ENCODE data around the gene FOXN3. TPM values are rescaled to one million over a fixed set of nuclear protein-coding genes. Genes with fewer than 3 reads are reported as not detected.

FOXN3 gene
- total RNA-seq, 4 donors from 2014 or later, result 118 to 211 (median 167) TPM

- intact Hi-C loops (cut with DNase I; ENCODE audit: low total_unique reads), result no loop called here
- DNase-seq (ENCODE audit: low spot score in 2 of 2), result no peak
- no peak overlapping the region for H3K4me3 ChIP-seq (ENCODE audit: low read depth, poor library complexity, severe bottlenecking)
- no peak for TF ChIP-seq POLR2A (IDR thresholded peaks at IDR 0.05)
- no peak for TF ChIP-seq CTCF (IDR thresholded peaks at IDR 0.05)
- 52 to 64% methylated on average over 2 of the region's 2 CpGs for WGBS, 2 donors
These were observed 43.8 kb downstream of the FOXN3 start for GRCh38 chr14:89373185-89373584.

GRCh38 chr14:89372512-89372883 lies 44.5 kb downstream of the FOXN3 start:
- TF ChIP-seq POLR2A (IDR thresholded peaks at IDR 0.05) (no peak), CTCF (IDR thresholded peaks at IDR 0.05) (no peak)
- no peak for DNase-seq (ENCODE audit: low spot score in 2 of 2)
- H3K4me3 ChIP-seq (ENCODE audit: low read depth, poor library complexity, severe bottlenecking), result no peak overlapping the region
- WGBS, 2 donors, result 95 to 96% methylated on average over 2 of the region's 2 CpGs
- intact Hi-C loops (cut with DNase I; ENCODE audit: low total_unique reads), result no loop called here

- 75 to 76% methylated on average over 10 of the region's 10 CpGs for WGBS, 2 donors
These were observed 45.2 kb downstream of the FOXN3 start for GRCh38 chr14:89371585-89372511.

GRCh38 chr14:89370781-89371180 lies 46.3 kb downstream of the FOXN3 start:
- H3K4me3 ChIP-seq (ENCODE audit: low read depth, poor library complexity, severe bottlenecking), result no peak overlapping the region
- intact Hi-C loops (cut with DNase I; ENCODE audit: low total_unique reads), result no loop called here
- no peak for TF ChIP-seq CTCF (IDR thresholded peaks at IDR 0.05)
- no peak for TF ChIP-seq POLR2A (IDR thresholded peaks at IDR 0.05)
- DNase-seq (ENCODE audit: low spot score in 2 of 2), result no peak
- 88 to 90% methylated on average over 7 of the region's 7 CpGs for WGBS, 2 donors

More at GRCh38 chr14:89371585-89372511, 45.2 kb downstream of the FOXN3 start:
- no peak for DNase-seq (ENCODE audit: low spot score in 2 of 2)
- intact Hi-C loops (cut with DNase I; ENCODE audit: low total_unique reads), result no loop called here
- no peak overlapping the region for H3K4me3 ChIP-seq (ENCODE audit: low read depth, poor library complexity, severe bottlenecking)
- TF ChIP-seq CTCF (IDR thresholded peaks at IDR 0.05), result no peak
- no peak for TF ChIP-seq POLR2A (IDR thresholded peaks at IDR 0.05)

GRCh38 chr14:89370381-89370780 lies 46.7 kb downstream of the FOXN3 start:
- intact Hi-C loops (cut with DNase I; ENCODE audit: low total_unique reads), result no loop called here
- WGBS, 2 donors, result 88 to 89% methylated on average over 4 of the region's 4 CpGs
- no peak overlapping the region for H3K4me3 ChIP-seq (ENCODE audit: low read depth, poor library complexity, severe bottlenecking)
- TF ChIP-seq POLR2A (IDR thresholded peaks at IDR 0.05) (no peak), CTCF (IDR thresholded peaks at IDR 0.05) (no peak)
- DNase-seq (ENCODE audit: low spot score in 2 of 2), result no peak

Data from lower leg skin (tissue), 4 donors.